ENCODE results near the gene SLC25A21.

GRCh38 chr14:36857136-36857535 lies 315.3 kb downstream of the SLC25A21 start:
- no peak for TF ChIP-seq CTCF (IDR thresholded peaks at IDR 0.05)
- TF ChIP-seq POLR2A (IDR thresholded peaks at IDR 0.05): no peak

Data from lower leg skin (tissue), 3 donors.